ENCODE measurements around the gene ZNF784.

ZNF784 gene

DNA sequence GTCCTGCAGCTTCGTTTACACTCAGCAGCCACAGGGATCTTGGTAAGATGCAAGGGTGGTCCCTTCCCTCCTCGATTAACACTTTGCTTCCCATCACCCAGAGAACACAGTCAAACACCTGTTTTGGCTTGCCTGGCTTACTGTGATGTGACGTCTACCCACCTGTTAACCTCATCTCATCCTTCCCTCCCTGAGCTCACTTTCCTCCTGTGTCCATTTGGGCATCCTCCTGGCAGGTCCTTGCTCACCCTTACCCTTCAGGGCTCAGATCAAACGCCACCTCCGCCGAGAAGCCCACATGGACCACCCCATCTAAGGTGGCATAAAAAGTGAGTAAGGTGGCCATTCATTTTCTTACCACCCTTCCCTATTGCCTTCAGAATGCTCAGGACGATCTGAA lies 34.3 kb downstream of the ZNF784 start:
- Histone ChIP-seq H2AFZ (ENCODE audit: low read depth, low read length) (no peak overlapping the region), H3K79me2 (ENCODE audit: low read length) (no peaks in the 10 kb centered on the region), H3K27me3 (ENCODE audit: low read depth, low read length) (no peaks in the 10 kb centered on the region), H3K4me3 (ENCODE audit: low read length) (no peak overlapping the region), H3K9ac (ENCODE audit: low read length) (no peak overlapping the region), H4K20me1 (ENCODE audit: insufficient read depth, low read length) (no peaks in the 10 kb centered on the region), H3K27ac (ENCODE audit: low read length) (no peak overlapping the region), H3K9me3 (ENCODE audit: insufficient read depth, low read length) (no peaks in the 10 kb centered on the region), H3K4me2 (ENCODE audit: low read length) (no peak overlapping the region), H3K36me3 (replicated peaks; ENCODE audit: low read depth, low read length) (peaks cover 19% of the 10 kb centered on the region), H3K4me1 (ENCODE audit: low read length) (0 out of 2 replicates have a peak, but pooled peaks cover 3% of the 10 kb centered on the region)
- no peak for TF ChIP-seq EZH2phosphoT487 (IDR thresholded peaks at IDR 0.05; ENCODE audit: low read depth)

DNA sequence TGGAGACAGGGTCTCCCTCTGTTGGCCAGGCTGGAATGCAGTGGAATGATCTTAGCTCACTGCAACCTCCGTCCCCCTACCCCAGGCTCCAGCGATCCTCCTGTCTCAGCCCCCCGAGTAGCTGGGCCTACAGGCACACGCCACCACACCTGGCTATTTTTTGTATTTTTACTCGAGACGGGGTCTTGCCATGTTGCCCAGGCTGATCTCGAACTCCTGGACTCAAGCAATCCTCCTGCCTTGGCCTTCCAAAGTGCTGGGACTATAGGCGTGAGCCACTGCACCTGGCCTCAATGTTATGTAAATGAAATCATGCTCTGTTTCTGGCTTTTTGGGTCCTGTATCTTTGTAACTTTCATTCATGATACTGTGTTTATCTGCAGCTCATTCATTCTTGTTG lies 35.6 kb downstream of the ZNF784 start:
- Histone ChIP-seq H4K20me1 (ENCODE audit: insufficient read depth, low read length) (no peaks in the 10 kb centered on the region), H3K36me3 (replicated peaks; ENCODE audit: low read depth, low read length) (peaks cover 12% of the 10 kb centered on the region), H3K4me2 (ENCODE audit: low read length) (no peak overlapping the region), H3K9ac (ENCODE audit: low read length) (no peak overlapping the region), H3K27me3 (ENCODE audit: low read depth, low read length) (no peaks in the 10 kb centered on the region), H3K4me1 (ENCODE audit: low read length) (0 out of 2 replicates have a peak, but pooled peaks cover 3% of the 10 kb centered on the region), H3K9me3 (ENCODE audit: insufficient read depth, low read length) (no peaks in the 10 kb centered on the region), H3K27ac (ENCODE audit: low read length) (no peak overlapping the region), H3K4me3 (ENCODE audit: low read length) (no peak overlapping the region), H2AFZ (ENCODE audit: low read depth, low read length) (no peak overlapping the region), H3K79me2 (ENCODE audit: low read length) (no peaks in the 10 kb centered on the region)
- TF ChIP-seq, protein P1, sequence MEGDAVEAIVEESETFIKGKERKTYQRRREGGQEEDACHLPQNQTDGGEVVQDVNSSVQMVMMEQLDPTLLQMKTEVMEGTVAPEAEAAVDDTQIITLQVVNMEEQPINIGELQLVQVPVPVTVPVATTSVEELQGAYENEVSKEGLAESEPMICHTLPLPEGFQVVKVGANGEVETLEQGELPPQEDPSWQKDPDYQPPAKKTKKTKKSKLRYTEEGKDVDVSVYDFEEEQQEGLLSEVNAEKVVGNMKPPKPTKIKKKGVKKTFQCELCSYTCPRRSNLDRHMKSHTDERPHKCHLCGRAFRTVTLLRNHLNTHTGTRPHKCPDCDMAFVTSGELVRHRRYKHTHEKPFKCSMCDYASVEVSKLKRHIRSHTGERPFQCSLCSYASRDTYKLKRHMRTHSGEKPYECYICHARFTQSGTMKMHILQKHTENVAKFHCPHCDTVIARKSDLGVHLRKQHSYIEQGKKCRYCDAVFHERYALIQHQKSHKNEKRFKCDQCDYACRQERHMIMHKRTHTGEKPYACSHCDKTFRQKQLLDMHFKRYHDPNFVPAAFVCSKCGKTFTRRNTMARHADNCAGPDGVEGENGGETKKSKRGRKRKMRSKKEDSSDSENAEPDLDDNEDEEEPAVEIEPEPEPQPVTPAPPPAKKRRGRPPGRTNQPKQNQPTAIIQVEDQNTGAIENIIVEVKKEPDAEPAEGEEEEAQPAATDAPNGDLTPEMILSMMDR (IDR thresholded peaks at IDR 0.05; ENCODE audit: low read depth, low read length): no peak
- no peak for TF ChIP-seq EZH2phosphoT487 (IDR thresholded peaks at IDR 0.05; ENCODE audit: low read depth)

DNA sequence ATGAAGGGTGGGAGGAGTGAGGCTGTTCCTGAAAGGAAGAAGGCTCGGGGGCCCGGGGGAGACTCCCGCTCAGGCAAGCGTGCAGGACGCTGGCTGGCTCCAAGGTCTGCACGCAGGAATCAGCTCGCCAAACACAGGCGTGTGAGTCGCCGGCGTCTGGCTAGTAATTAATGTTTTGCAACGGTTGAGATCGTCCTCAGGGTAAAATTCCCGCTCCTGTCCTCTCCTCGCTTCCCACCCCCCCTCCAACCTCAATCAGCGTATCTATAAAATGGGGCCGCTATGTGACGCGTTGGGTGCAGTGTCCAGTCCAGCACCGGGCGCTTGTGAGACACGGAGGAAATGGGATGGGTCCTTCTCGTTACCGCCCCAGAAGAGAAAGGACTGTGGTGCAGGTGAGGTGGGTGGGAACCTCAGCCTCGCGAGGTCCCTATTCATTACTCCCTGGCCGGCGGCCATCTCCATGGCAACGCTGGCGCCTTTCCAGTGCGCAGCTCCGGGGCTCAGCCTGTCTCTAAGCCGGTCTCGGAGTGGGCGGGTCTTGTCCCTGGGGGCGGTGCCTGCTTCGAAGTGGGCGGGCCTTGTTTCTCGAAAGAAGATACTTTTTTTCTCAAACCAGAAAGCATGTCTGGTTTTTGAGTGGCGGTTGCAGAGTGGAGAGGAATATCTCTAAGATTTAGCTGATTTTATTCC lies 37.2 kb downstream of the ZNF784 start:
- no peaks in the 10 kb centered on the region for H4K20me1 ChIP-seq (ENCODE audit: insufficient read depth, low read length)
- no peak overlapping the region for H3K27ac ChIP-seq (ENCODE audit: low read length)
- peaks cover 7% of the 10 kb centered on the region for H3K36me3 ChIP-seq (replicated peaks; ENCODE audit: low read depth, low read length)
- no peaks in the 10 kb centered on the region for H3K79me2 ChIP-seq (ENCODE audit: low read length)
- no peak overlapping the region for H3K9ac ChIP-seq (ENCODE audit: low read length)
- TF ChIP-seq, protein P1 (IDR thresholded peaks at IDR 0.05; ENCODE audit: low read depth, low read length): no peak
- no peak for TF ChIP-seq EZH2phosphoT487 (IDR thresholded peaks at IDR 0.05; ENCODE audit: low read depth)
- peak overlapping the region; percentile 32 for H3K4me3 ChIP-seq (ENCODE audit: low read length)
- peaks cover 5% of the 10 kb centered on the region; the same call in 1 of the 2 replicates for H3K4me1 ChIP-seq (ENCODE audit: low read length)
- H3K9me3 ChIP-seq (ENCODE audit: insufficient read depth, low read length): no peaks in the 10 kb centered on the region
- no peaks in the 10 kb centered on the region for H3K27me3 ChIP-seq (ENCODE audit: low read depth, low read length)
- H3K4me2 ChIP-seq (ENCODE audit: low read length): peak overlapping the region; percentile 39
- H2AFZ ChIP-seq (ENCODE audit: low read depth, low read length): 0 out of 2 replicates have a peak overlapping the region, but pooled peaks have one; percentile 17

DNA sequence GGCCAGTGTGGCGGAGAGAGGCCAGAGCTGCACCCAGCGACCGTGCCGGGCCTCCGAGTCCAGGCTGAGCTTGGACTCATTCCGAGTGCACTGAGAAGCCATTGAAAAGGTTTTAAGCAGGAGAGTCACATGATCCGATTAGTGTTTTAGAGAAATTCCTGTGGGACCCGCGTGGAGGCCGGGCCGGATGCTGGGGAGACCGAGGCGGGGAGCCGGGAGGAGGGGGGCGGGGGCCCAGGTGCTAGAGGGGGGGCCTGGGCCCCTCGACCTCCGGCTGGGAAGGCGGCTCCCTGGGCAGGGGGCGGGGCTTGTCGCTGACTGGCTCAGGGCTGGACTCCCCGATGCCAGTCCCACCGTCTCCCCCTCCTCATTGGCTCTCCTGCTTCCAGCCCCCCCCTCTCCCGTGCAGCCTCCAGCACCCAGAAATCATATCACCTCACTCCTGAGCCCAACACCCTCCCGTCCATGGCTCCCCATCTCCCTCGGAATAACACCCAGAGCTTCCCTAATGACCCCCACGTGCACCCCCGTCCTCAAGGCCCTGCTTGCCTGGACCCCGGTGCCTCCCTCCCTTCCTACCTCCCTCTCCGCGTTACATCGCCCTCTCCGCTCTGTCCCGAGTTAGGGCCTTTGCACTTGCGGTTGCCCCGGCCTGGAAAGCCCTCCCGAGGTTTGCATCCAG lies 38.6 kb downstream of the ZNF784 start:
- H3K36me3 ChIP-seq (replicated peaks; ENCODE audit: low read depth, low read length): no peaks in the 10 kb centered on the region
- peaks cover 7% of the 10 kb centered on the region for H3K79me2 ChIP-seq (ENCODE audit: low read length)
- no peak overlapping the region for H3K9ac ChIP-seq (ENCODE audit: low read length)
- peaks cover 11% of the 10 kb centered on the region for H3K4me1 ChIP-seq (ENCODE audit: low read length)
- no peak overlapping the region for H3K4me3 ChIP-seq (ENCODE audit: low read length)
- H2AFZ ChIP-seq (ENCODE audit: low read depth, low read length): no peak overlapping the region
- H3K27ac ChIP-seq (ENCODE audit: low read length): no peak overlapping the region
- H3K27me3 ChIP-seq (ENCODE audit: low read depth, low read length): no peaks in the 10 kb centered on the region
- H3K4me2 ChIP-seq (ENCODE audit: low read length): no peak overlapping the region
- TF ChIP-seq EZH2phosphoT487 (IDR thresholded peaks at IDR 0.05; ENCODE audit: low read depth): no peak
- TF ChIP-seq, protein P1 (IDR thresholded peaks at IDR 0.05; ENCODE audit: low read depth, low read length): no peak
- H3K9me3 ChIP-seq (ENCODE audit: insufficient read depth, low read length): no peaks in the 10 kb centered on the region
- H4K20me1 ChIP-seq (ENCODE audit: insufficient read depth, low read length): no peaks in the 10 kb centered on the region
